Measurements from ENCODE around the gene SLC30A2. TPM values are rescaled to one million over a fixed set of nuclear protein-coding genes. Genes with fewer than 3 reads are reported as not detected.
A peak's percentile ranks its signal among the peaks of the same experiment; 100 is the strongest.

Gene SLC30A2
- total and polyA plus RNA-seq, 9 of the 15 experiments (the other 6 are each of a cell fraction or from before 2014, with no cell fraction given): 0.01 to 0.18 (median 0.06) TPM; not detected in 3

GRCh38 chr1:26075421-26076144 is 29.7 kb upstream of the SLC30A2 start (continued):
- TF ChIP-seq BRF2 (IDR thresholded peaks at IDR 0.05; ENCODE audit: borderline replicate concordance, insufficient read depth, insufficient read length): no peak
- no peak for TF ChIP-seq SMARCA5 (IDR thresholded peaks at IDR 0.05)
- TF ChIP-seq GATAD2A (IDR thresholded peaks at IDR 0.05): no peak
- TF ChIP-seq CREM (IDR thresholded peaks at IDR 0.05; ENCODE audit: low read depth): no peak
- TF ChIP-seq NR4A1 (CRISPR knock-in tag; IDR thresholded peaks at IDR 0.05): no peak
- TF ChIP-seq NR4A1 (tag; IDR thresholded peaks at IDR 0.05): 0 out of 2 replicates have a peak, but pooled peaks have one; percentile 42
- TF ChIP-seq CHD2 (IDR thresholded peaks at IDR 0.05; ENCODE audit: low read depth, low read length): no peak
- TF ChIP-seq ZNF592 (IDR thresholded peaks at IDR 0.05): 0 out of 2 replicates have a peak, but pooled peaks have one; percentile 32
- no peak for TF ChIP-seq ZNF184 (CRISPR knock-in tag; IDR thresholded peaks at IDR 0.05)
- TF ChIP-seq RBM22 (IDR thresholded peaks at IDR 0.05; ENCODE audit: low read depth, low read length, poor library complexity, severe bottlenecking): no peak
- no peak for TF ChIP-seq ZNF232 (CRISPR knock-in tag; IDR thresholded peaks at IDR 0.05)
- TF ChIP-seq RAD51 (IDR thresholded peaks at IDR 0.05; ENCODE audit: borderline replicate concordance, low read depth): no peak
- TF ChIP-seq HDAC2 (IDR thresholded peaks at IDR 0.05): 0 out of 2 replicates have a peak, but pooled peaks have one; percentile 7
- TF ChIP-seq STAT6 (CRISPR knock-in tag; IDR thresholded peaks at IDR 0.05): 0 out of 2 replicates have a peak, but pooled peaks have one; percentile 57
- TF ChIP-seq PTRF (tag; IDR thresholded peaks at IDR 0.05): no peak
- TF ChIP-seq SRF (CRISPR knock-in tag; IDR thresholded peaks at IDR 0.05): no peak
- TF ChIP-seq ATF7 (IDR thresholded peaks at IDR 0.05): 0 out of 2 replicates have a peak, but pooled peaks have one; percentile 10
- no peak for TF ChIP-seq ZNF121 (CRISPR knock-in tag; conservative IDR thresholded peaks at IDR 0.05)
- no peak for TF ChIP-seq NR2F6 (CRISPR knock-in tag; IDR thresholded peaks at IDR 0.05)
- TF ChIP-seq NEUROD1 (IDR thresholded peaks at IDR 0.05; ENCODE audit: borderline replicate concordance, low read depth, low read length, partially characterized antibody): no peak
- TF ChIP-seq BRF1 (IDR thresholded peaks at IDR 0.05; ENCODE audit: borderline replicate concordance, extremely low read depth, insufficient read length): no peak
- no peak for TF ChIP-seq RBM15 (IDR thresholded peaks at IDR 0.05; ENCODE audit: insufficient read depth, low read length)
